IPS-18c (cell line): ENCODE data around the gene U2AF1L4.

Source experiments
- H3K4me3 ChIP-seq: 2 replicates; pipeline ENCODE4 v1.7.0; 2013; ENCODE audit warnings: low read depth, mild to moderate bottlenecking, low read length, moderate library complexity; ENCODE audit not compliant: insufficient read depth
- H3K9me3 ChIP-seq: one replicate; pipeline ENCODE4 v1.6.1; 2013; ENCODE audit warnings: mild to moderate bottlenecking, low read length, moderate library complexity; ENCODE audit not compliant: control insufficient read depth, insufficient read depth

The U2AF1L4 gene

GRCh38 chr19:35723671-35724070, 21.5 kb downstream of the U2AF1L4 start:
- Histone ChIP-seq H3K4me3 (no peak overlapping the region), H3K9me3 (no peaks in the 10 kb centered on the region)

GRCh38 chr19:35722897-35723296, 22.3 kb downstream of the U2AF1L4 start:
- no peak overlapping the region for H3K4me3 ChIP-seq
- H3K9me3 ChIP-seq, result no peaks in the 10 kb centered on the region

- no peaks in the 10 kb centered on the region for H3K9me3 ChIP-seq
Measured at GRCh38 chr19:35722461-35722860, 22.8 kb downstream of the U2AF1L4 start.

GRCh38 chr19:35721374-35721773, 23.8 kb downstream of the U2AF1L4 start:
- H3K9me3 ChIP-seq, result no peaks in the 10 kb centered on the region

More at GRCh38 chr19:35722461-35722860, 22.8 kb downstream of the U2AF1L4 start:
- no peak overlapping the region for H3K4me3 ChIP-seq

GRCh38 chr19:35720648-35721047, 24.6 kb downstream of the U2AF1L4 start:
- no peak overlapping the region for H3K4me3 ChIP-seq
- no peaks in the 10 kb centered on the region for H3K9me3 ChIP-seq

More at GRCh38 chr19:35721374-35721773, 23.8 kb downstream of the U2AF1L4 start:
- no peak overlapping the region for H3K4me3 ChIP-seq

- Histone ChIP-seq H3K9me3 (no peaks in the 10 kb centered on the region), H3K4me3 (no peak overlapping the region)
Measured at GRCh38 chr19:35720163-35720524, 25.1 kb downstream of the U2AF1L4 start.

GRCh38 chr19:35719402-35720162, 25.6 kb downstream of the U2AF1L4 start:
- H3K4me3 ChIP-seq, result peak overlapping the region; percentile 89

GRCh38 chr19:35718345-35719041, 26.7 kb downstream of the U2AF1L4 start:
- no peaks in the 10 kb centered on the region for H3K9me3 ChIP-seq
- H3K4me3 ChIP-seq, result peak overlapping the region; percentile 89

More at GRCh38 chr19:35719402-35720162, 25.6 kb downstream of the U2AF1L4 start:
- H3K9me3 ChIP-seq, result no peaks in the 10 kb centered on the region

- H3K9me3 ChIP-seq, result no peaks in the 10 kb centered on the region
- peak within 1 kb of the TSS; percentile 92 for H3K4me3 ChIP-seq
Measured at GRCh38 chr19:35717665-35718344, 27.4 kb downstream of the U2AF1L4 start, which contains the start of gene KMT2B. Gene KMT2B (plus strand): TSS chr19:35718003. CDS start chr19:35718019, 16 bp downstream.

GRCh38 chr19:35716801-35717664, 28.2 kb downstream of the U2AF1L4 start:
- H3K4me3 ChIP-seq, result peak overlapping the region; percentile 92
- H3K9me3 ChIP-seq, result no peaks in the 10 kb centered on the region

GRCh38 chr19:35715981-35716800, 29.0 kb downstream of the U2AF1L4 start:
- Histone ChIP-seq H3K9me3 (no peaks in the 10 kb centered on the region), H3K4me3 (peak overlapping the region; percentile 92)

- peak overlapping the region; percentile 92 for H3K4me3 ChIP-seq
Measured at GRCh38 chr19:35715355-35715809, 29.8 kb downstream of the U2AF1L4 start.

GRCh38 chr19:35714601-35715354, 30.4 kb downstream of the U2AF1L4 start:
- H3K9me3 ChIP-seq, result no peaks in the 10 kb centered on the region
- no peak overlapping the region for H3K4me3 ChIP-seq

More at GRCh38 chr19:35715355-35715809, 29.8 kb downstream of the U2AF1L4 start:
- no peaks in the 10 kb centered on the region for H3K9me3 ChIP-seq

GRCh38 chr19:35713904-35714495, 31.2 kb downstream of the U2AF1L4 start:
- Histone ChIP-seq H3K4me3 (no peak overlapping the region), H3K9me3 (no peaks in the 10 kb centered on the region)

GRCh38 chr19:35713506-35713850, 31.7 kb downstream of the U2AF1L4 start:
- Histone ChIP-seq H3K4me3 (no peak overlapping the region), H3K9me3 (no peaks in the 10 kb centered on the region)
